Activated CD8-positive, alpha-beta memory T cell treated with anti-CD3 and anti-CD28 coated beads for 48 hours (primary cell): ENCODE measurements around the gene PGAP6.
A peak's percentile ranks its signal among the peaks of the same experiment; 100 is the strongest.
"Not testable (repeated sequence)": the region's sequence is repeated elsewhere in the genome, so short reads cannot be mapped to it uniquely, and the experiment has no call there.

ENCODE experiments used
- DNase-seq, 3 experiments: peaks; one replicate each; pipeline ENCODE4 v3.0.0-alpha.2; 2020; ENCODE audit warnings: low read depth in 2 of 3, low spot score in 2 of 3

The PGAP6 gene

DNA sequence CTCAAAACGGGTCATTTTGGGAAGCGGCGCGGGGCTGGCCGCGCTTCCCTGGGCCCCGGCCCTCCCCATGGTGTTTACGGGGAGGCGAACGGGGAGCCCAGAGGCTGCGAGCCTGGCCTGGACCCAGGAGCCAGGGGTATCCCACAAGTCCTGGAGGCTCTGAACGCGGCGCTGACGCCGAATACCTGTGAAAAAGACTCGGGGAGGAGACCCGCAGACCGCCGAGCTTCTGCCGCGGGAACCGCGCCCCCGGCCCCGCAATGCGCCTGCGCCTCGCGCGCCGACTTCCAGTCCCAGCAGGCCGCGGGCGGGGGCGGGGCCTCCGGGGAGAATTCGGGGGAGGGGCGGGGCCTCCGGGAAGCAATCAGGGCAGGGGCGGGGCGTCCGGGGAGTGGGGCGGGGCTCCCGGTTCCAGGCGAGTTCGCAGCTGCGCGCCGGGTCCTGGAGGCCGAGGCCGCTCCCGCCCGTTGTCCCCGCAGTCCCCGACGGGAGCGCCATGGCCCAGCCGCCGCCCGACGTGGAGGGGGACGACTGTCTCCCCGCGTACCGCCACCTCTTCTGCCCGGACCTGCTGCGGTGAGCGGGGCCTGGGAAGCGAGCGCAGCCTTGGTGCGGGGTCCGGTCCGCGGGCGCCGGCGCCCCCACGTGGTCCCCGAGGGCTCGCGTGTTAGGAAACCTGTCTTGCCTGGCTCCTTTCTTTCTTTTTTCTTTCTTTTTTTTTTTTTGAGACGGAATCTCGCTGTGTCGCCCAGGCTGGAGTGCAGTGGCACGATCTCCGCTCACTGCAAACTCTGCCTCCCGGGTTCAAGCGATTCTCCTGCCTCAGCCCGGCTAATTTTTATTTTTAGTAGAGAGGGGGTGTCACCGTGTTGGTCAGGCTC, 19.9 kb upstream of the PGAP6 start, which contains the start of gene DECR2:
DECR2 (plus strand) TSS at position 418 of the 881 bp plus-strand sequence; CDS start at position 497, 79 bp downstream.
- peak; percentile 96 to 100 (median 98) for DNase-seq

GRCh38 chr16:400061-400591, 18.3 kb upstream of the PGAP6 start:
- DNase-seq: no peak

DNA sequence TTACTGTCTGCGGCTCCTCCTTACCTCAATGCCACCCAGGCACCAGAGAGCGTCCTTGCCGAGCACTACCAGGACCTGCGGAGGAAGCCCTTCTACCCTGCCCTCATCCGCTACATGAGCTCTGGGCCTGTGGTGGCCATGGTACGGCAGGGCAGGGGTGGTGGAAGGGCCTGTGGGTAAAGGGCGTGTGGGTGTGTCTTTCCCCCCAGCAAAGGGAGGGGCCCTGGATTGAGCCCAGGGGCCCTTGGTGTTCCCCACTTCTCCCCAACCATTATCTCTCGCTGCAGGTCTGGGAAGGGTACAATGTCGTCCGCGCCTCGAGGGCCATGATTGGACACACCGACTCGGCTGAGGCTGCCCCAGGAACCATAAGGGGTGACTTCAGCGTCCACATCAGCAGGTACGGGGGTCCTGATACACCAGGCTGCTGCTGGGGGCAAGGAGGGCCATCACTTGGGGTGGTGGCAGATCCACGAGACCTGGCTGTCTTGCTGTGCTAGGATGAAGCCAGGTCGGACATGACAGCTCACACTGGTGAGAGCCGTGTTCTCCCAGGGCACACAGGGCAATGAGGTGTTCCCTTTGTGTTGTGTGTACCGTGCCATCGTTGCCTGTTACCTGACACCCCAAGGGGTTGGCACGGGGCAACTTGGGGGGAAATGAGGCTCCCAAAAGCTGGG, 17.7 kb upstream of the PGAP6 start:
- no peak for DNase-seq

GRCh38 chr16:398561-399339, 17.0 kb upstream of the PGAP6 start:
- DNase-seq: no peak

- no peak for DNase-seq
These were observed 16.1 kb upstream of the PGAP6 start for GRCh38 chr16:397736-398332.

DNA sequence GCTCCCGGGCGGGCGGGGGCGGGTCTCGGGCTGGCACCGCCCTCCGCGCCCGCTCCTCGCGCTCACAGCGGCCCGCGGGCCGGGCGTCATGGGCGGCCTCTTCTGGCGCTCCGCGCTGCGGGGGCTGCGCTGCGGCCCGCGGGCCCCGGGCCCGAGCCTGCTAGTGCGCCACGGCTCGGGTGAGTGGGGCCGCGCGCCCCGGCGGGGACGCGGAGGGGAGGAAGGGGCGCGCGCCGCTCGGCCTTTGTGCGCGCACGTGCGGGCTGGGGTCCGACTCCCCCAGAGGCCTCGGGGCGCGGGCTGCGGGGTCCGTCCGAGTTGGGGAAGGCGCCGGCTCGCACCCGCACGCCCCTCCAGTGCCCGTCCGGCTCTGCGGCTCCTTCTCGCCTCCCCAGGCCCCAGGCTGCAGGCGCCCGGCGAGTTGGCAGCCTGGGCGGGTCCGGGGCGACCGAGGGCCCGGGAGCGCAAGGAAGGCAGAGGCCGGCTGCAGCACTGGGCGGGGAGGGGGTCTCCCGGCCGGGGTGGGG, 15.4 kb upstream of the PGAP6 start, which contains the start of gene NME4:
NME4 (plus strand) TSS at position 65 of the 527 bp plus-strand sequence; CDS start at position 89, 24 bp downstream.
- no peak for DNase-seq

GRCh38 chr16:396605-397004, 14.8 kb upstream of the PGAP6 start:
- DNase-seq: no peak

DNA sequence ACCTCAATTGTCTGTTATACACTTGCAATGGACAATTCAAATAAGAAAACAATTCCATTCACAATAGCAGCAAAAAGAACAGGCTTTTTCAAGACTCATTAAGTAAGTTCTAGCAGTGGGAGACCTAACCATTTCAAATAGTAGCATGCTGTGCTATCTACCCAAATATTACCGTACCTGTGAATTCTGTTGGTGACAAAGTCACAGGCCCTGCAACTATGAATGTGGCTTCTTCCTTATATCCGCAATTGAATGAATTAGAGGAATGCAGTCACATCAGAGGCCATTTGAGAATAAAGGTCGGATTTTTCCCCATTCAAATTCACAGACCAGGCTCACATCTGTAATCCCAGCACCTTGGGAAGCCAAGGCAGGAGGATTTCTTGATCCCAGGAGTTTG, 14.4 kb upstream of the PGAP6 start:
- DNase-seq: no peak

GRCh38 chr16:392450-393030, 10.8 kb upstream of the PGAP6 start:
- no peak for DNase-seq

DNA sequence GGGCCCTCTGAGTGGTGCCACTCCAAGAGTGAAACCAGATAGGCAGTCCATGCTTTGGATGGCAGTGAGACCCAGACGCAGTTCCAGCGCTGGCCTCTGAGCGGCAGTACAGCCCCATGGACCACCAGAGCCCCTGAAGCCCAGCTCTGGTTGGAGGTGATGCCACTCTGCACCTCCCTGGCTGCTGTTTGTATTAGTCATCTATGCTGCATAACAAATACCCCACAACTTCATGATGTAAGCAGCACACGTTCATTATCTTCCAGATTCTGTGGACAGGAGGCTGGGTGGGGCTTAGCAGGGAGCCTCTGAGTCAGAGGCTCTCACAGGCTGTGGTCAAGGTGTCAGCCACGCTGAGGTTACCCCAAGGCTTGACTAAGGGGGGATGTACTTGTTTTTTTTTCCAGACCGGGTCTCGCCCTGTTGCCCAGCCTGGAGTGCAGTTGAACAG, 10.1 kb upstream of the PGAP6 start:
- DNase-seq: peak; percentile 74 to 85 (median 81)

- no peak for DNase-seq
These were observed 7.6 kb upstream of the PGAP6 start for GRCh38 chr16:389352-389751.

GRCh38 chr16:387761-388666, 6.2 kb upstream of the PGAP6 start:
- DNase-seq: not testable (repeated sequence)

GRCh38 chr16:386641-387156, 4.9 kb upstream of the PGAP6 start:
- DNase-seq: no peak

GRCh38 chr16:383326-384051, 1.7 kb upstream of the PGAP6 start:
- peak in 1 of 3 experiments; percentile 34 for DNase-seq

DNA sequence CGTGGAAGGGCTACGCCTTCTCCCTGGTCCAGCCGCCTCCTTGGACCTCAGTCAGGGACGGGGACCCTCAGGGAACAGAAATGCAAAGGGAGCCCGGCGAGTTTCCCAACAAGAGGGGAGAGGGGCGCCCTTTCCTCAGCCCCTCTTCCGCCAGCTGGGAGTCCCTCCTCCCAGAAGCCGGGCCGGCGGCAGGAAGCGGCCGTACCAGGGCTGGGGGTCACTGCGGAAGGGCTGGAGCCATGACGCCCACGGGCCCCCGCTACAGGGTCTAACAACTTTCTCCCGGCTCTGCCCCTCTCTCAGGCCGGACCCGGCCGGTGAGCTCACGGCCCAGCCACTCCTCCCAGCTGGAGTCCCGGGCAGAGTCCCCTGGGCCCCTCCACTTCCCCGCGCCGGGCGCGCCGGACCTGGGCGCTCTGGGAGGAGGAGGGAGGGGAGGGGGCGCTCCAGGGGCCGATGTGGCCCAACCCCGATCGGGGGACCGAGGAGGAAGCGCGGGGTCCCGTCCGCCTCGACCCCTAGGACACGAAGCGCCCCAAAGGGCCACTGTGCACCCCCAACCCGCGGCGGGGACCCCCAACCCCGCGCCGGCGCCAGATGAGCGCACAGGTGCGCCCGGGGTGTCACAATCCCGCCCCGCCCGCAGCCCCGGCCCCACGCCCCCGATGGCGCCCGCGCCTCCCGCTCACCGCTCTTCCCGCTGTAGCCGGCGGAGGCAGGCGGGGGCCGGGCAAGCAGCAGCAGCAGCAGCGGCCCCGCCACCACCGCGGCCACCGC, 578 bp downstream of the PGAP6 start:
- no peak for DNase-seq

DNA sequence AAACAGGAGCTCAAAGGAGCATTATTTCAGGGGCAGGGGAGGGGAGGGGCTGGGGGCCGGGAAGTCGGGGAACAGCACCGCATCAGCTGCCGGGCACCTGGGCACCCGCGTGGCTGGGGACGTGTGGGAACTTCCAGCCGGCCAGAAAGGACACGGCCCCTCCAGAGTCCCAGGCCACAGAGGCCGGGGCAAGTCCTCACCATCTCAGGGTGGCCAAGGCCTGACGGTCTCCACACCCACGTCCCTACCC, 1.1 kb downstream of the PGAP6 start:
- DNase-seq: no peak

DNA sequence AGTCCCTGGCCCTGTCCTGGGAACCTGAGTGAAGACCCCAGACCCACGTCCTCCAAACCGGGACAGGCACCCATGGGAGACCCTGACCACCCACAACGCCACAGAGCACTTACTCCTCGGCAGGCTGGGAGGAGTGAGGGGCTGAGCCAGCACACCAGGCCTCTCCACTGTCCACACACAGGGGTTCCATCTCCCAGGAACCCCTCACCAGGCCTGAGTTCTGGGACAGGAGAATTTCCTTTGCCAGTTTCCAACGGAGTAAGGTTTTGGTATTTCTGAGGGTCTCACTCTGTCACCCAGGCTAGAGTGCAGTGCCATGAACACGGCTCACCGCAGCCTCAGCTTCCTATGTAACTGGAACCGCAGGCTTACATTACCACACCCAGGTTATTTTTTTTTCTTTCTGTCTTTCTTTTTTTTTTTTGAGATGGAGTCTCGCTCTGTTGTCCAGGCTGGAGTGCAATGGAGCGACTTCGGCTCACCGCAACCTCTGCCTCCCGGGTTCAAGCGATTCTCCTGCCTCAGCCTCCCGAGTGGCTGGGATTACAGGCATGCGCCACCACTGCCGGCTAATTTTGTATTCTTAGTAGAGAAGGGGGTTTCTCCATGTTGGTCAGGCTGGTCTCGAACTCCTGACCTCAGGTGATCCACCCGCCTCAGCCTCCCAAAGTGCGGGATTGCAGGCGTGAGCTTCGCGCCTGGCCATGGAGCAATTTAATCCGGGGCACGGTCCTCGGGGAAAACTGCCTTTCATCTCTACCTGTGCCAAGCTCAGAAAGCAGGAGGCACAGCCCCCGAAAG, 1.6 kb downstream of the PGAP6 start:
- no peak for DNase-seq
